Measurements from ENCODE around the gene ELL.

ELL gene

GRCh38 chr19:18442941-18443340 lies 78.9 kb downstream of the ELL start:
- no peak for ATAC-seq

- ATAC-seq, result no peak
Measured at GRCh38 chr19:18441804-18442788, 79.8 kb downstream of the ELL start.

GRCh38 chr19:18440936-18441803 lies 80.7 kb downstream of the ELL start:
- no peak for ATAC-seq

GRCh38 chr19:18440415-18440877 lies 81.4 kb downstream of the ELL start:
- ATAC-seq, result no peak

GRCh38 chr19:18439910-18440237 lies 82.0 kb downstream of the ELL start:
- no peak for ATAC-seq

- ATAC-seq, result no peak
Measured at GRCh38 chr19:18439025-18439909, 82.6 kb downstream of the ELL start.

GRCh38 chr19:18438331-18439024 lies 83.4 kb downstream of the ELL start:
- ATAC-seq, result no peak

GRCh38 chr19:18437491-18438330 lies 84.2 kb downstream of the ELL start, which contains the start of gene ISYNA1:
TSS of gene ISYNA1 (minus strand) at chr19:18438133. CDS start at chr19:18437979, 154 bp downstream.
- peak; percentile 10 to 31 for ATAC-seq

GRCh38 chr19:18436671-18437490 lies 85.0 kb downstream of the ELL start:
- ATAC-seq, result peak; percentile 60 to 66

- ATAC-seq, result no peak
Measured at GRCh38 chr19:18435842-18436670, 85.8 kb downstream of the ELL start.

- no peak for ATAC-seq
Measured at GRCh38 chr19:18435178-18435841, 86.6 kb downstream of the ELL start.

GRCh38 chr19:18434411-18435175 lies 87.3 kb downstream of the ELL start:
- no peak for ATAC-seq

- ATAC-seq, result no peak
Measured at GRCh38 chr19:18433735-18434398, 88.0 kb downstream of the ELL start.

GRCh38 chr19:18433015-18433691 lies 88.7 kb downstream of the ELL start:
- no peak for ATAC-seq

GRCh38 chr19:18432275-18433014 lies 89.4 kb downstream of the ELL start:
- ATAC-seq, result no peak

Measured in activated CD4-positive, CD25-positive, alpha-beta regulatory T cell treated with anti-CD3 and anti-CD28 coated beads, Interleukin-2, amount 50 U/mL, for 24 hours (primary cell).